ENCODE results near the gene GYS2.

GYS2 gene

GRCh38 chr12:21507849-21508248 is 96.8 kb downstream of the GYS2 start:
- no peak for DNase-seq (ENCODE audit: low read depth in 2 of 2, low spot score in 1 of 2)

- DNase-seq (ENCODE audit: low read depth in 2 of 2, low spot score in 1 of 2) = no peak
Measured at GRCh38 chr12:21505888-21506287, 98.8 kb downstream of the GYS2 start.

- no peak for DNase-seq (ENCODE audit: low read depth in 2 of 2, low spot score in 1 of 2)
Measured at GRCh38 chr12:21502872-21503271, 101.8 kb downstream of the GYS2 start.

- DNase-seq (ENCODE audit: low read depth in 2 of 2, low spot score in 1 of 2) = peak in 1 of 2 donors; percentile 1
Measured at GRCh38 chr12:21502164-21502496, 102.5 kb downstream of the GYS2 start.

- peak; percentile 65 to 81 for DNase-seq (ENCODE audit: low read depth in 2 of 2, low spot score in 1 of 2)
Measured at GRCh38 chr12:21501258-21502163, 103.1 kb downstream of the GYS2 start, which contains the start of the genes GOLT1B and RECQL. TSS of gene GOLT1B (plus strand) at chr12:21501789. CDS start at chr12:21501924, 135 bp downstream. TSS of gene RECQL (minus strand) at chr12:21501635. CDS start at chr12:21499570, 2,065 bp downstream.

GRCh38 chr12:21500786-21501257 is 103.8 kb downstream of the GYS2 start:
- peak in 1 of 2 donors; percentile 9 for DNase-seq (ENCODE audit: low read depth in 2 of 2, low spot score in 1 of 2)

GRCh38 chr12:21499765-21500164 is 104.9 kb downstream of the GYS2 start:
- no peak for DNase-seq (ENCODE audit: low read depth in 2 of 2, low spot score in 1 of 2)

Measured in stimulated activated CD8-positive, alpha-beta memory T cell treated with anti-CD3 and anti-CD28 coated beads, Interleukin-4, amount 100 ng/mL, for 1 hour (primary cell).